Ovary (tissue), 9 donors: ENCODE results near the gene TXNDC2. TPM values are rescaled to one million over a fixed set of nuclear protein-coding genes. Genes with fewer than 3 reads are reported as not detected.

Experiments used
- DNase-seq, 5 donors: peaks; one replicate each; pipeline ENCODE4 v3.0.0-alpha.2; 2019 to 2020
- H3K27ac ChIP-seq, 2 donors: fragments of 200-600 bp; one replicate each; pipeline versions ENCODE4 v1.5.1 to v1.8.0; 2019 to 2022
- H3K27me3 ChIP-seq: fragments of 200-600 bp; one replicate; pipeline ENCODE4 v1.8.0; 2022
- H3K36me3 ChIP-seq: fragments of 200-600 bp; sonication (generic); one replicate; pipeline ENCODE4 v1.5.1; 2019
- H3K4me1 ChIP-seq: one replicate; pipeline ENCODE4 v1.8.1; 2013; ENCODE audit warnings: mild to moderate bottlenecking, moderate library complexity; ENCODE audit not compliant: insufficient read depth
- H3K4me3 ChIP-seq: fragments of 200-600 bp; sonication (generic); one replicate; pipeline ENCODE4 v1.5.1; 2017
- H3K9me3 ChIP-seq, 2 donors: fragments of 200-600 bp in 1 of 2; sonication (generic) in 1 of 2; one replicate each; pipeline versions ENCODE4 v1.5.1 to v1.8.1; 2013 to 2019; ENCODE audit warnings: mild to moderate bottlenecking in 1 of 2, moderate library complexity in 1 of 2
- CTCF ChIP-seq, 3 donors: fragments of 450-650 bp in 2 of 3; fragments of 200-600 bp in 1 of 3; IDR thresholded peaks; one replicate each; pipeline versions ENCODE4 v1.5.1 to v1.8.0; 2016 to 2022; ENCODE audit warnings: antibody characterized with exemption in 3 of 3, mild to moderate bottlenecking in 1 of 3
- EP300 ChIP-seq: sonication (generic); formaldehyde crosslinking; IDR thresholded peaks from one replicate; pipeline ENCODE4 v1.6.1; 2017; ENCODE audit warnings: antibody characterized with exemption
- POLR2A ChIP-seq: fragments of 450-650 bp; IDR thresholded peaks from one replicate; pipeline ENCODE4 v1.6.1; 2017; ENCODE audit warnings: antibody characterized with exemption, mild to moderate bottlenecking, moderate library complexity
- WGBS, 3 donors: extraction: QIAGEN DNeasy Blood & Tissue Kit in 1 of 3; methylation state at CpG; one replicate each; pipeline versions ENCODE4 v1.1.5 to v1.1.7; 2013 to 2017; 5-methylcytosine and 5-hydroxymethylcytosine counted together
- intact Hi-C, 4 donors: fragments of 100-400 bp; cut with DNase I; formaldehyde crosslinking; loops; one replicate each; pipeline versions ENCODE4 v1.11.0 to v1.15.1; 2022 to 2023
- polyA plus RNA-seq, 2 donors: library from polyadenylated mRNA; stranded (reverse); fragments of 200-250 nt in 1 of 2; fragments of 350-450 nt in 1 of 2; fragmentation: Illumina TruSeq in 1 of 2; extraction: RNeasy Lipid Tissue Mini Kit (QIAGEN cat#74804) in 1 of 2; gene quantifications; one replicate each; pipeline ENCODE4 v1.2.3, GENCODE V29; 2013 to 2014
- total RNA-seq, 7 donors: library from RNA; depleted of rRNA in 2 of 7; stranded (reverse); fragments of >200 nt in 2 of 7; fragmentation: NEBNext Ultra II Directional in 3 of 7; extraction: Animal tissue kit (Norgen Biotek cat#: 25700) in 3 of 7; gene quantifications; one replicate each; pipeline versions ENCODE4 v1.1.0 to v1.2.4, GENCODE V29; 2016 to 2023
- donor health status: DM: no; HTN: no; CAD: no; lungs with moderate emphysema.
- donor health status: DM: no; HTN: no; CAD: no.
- donor health status: Bipolar disorder and iron deficiency.
- donor health status: DM: yes; HTN: yes; CAD: no.
- donor health status: DM: no; HTN: no; CAD: no.
- donor health status: DM: yes; HTN: yes; CAD: no.

The TXNDC2 gene
- total and polyA plus RNA-seq, 9 donors: 0.10 to 0.91 (median 0.36) TPM; not detected in 1

GRCh38 chr18:9858642-9859041, 27.1 kb upstream of the TXNDC2 start:
- H3K9me3 ChIP-seq: no peaks in the 10 kb centered on the region
- peaks cover 14% of the 10 kb centered on the region for H3K4me1 ChIP-seq
- TF ChIP-seq POLR2A: no peak
- no peaks in the 10 kb centered on the region for H3K27me3 ChIP-seq
- 87 to 98% (median 96%) methylated on average over 5 of the region's 5 CpGs for WGBS, 3 donors
- intact Hi-C loops: loop anchor here in 1 of 4 donors (10.0 kb wide), 1 partner anchor 54 kb away; no protein-coding TSS in a partner anchor
- DNase-seq: no peak
- no peaks in the 10 kb centered on the region for H3K36me3 ChIP-seq
- no peak overlapping the region for H3K27ac ChIP-seq
- no peak overlapping the region for H3K4me3 ChIP-seq

- Histone ChIP-seq H3K27me3 (no peaks in the 10 kb centered on the region), H3K9me3 (no peaks in the 10 kb centered on the region), H3K36me3 (no peaks in the 10 kb centered on the region), H3K4me3 (no peak overlapping the region), H3K4me1 (peaks cover 13% of the 10 kb centered on the region), H3K27ac (no peak overlapping the region)
- WGBS, 3 donors: 88 to 98% (median 96%) methylated on average over 7 of the region's 7 CpGs
- intact Hi-C loops: loop anchor here in 1 of 4 donors (10.0 kb wide), 1 partner anchor 54 kb away; no protein-coding TSS in a partner anchor
- DNase-seq: no peak
- TF ChIP-seq POLR2A: no peak
- no peak for TF ChIP-seq EP300
- no peak for TF ChIP-seq CTCF (IDR thresholded peaks at IDR 0.05)
Observed at GRCh38 chr18:9859232-9859631, 26.5 kb upstream of the TXNDC2 start.

- peaks cover 6% of the 10 kb centered on the region for H3K4me1 ChIP-seq
- no peaks in the 10 kb centered on the region for H3K9me3 ChIP-seq
- no peak overlapping the region for H3K4me3 ChIP-seq
- no peak overlapping the region for H3K27ac ChIP-seq
- WGBS, 3 donors: 50 to 96% (median 67%) methylated on average over 4 of the region's 4 CpGs
- H3K36me3 ChIP-seq: no peaks in the 10 kb centered on the region
- intact Hi-C loops: no loop called here
- DNase-seq: no peak
- no peaks in the 10 kb centered on the region for H3K27me3 ChIP-seq
- TF ChIP-seq POLR2A (no peak), CTCF (IDR thresholded peaks at IDR 0.05) (no peak), EP300 (no peak)
Observed at GRCh38 chr18:9860682-9861081, 25.1 kb upstream of the TXNDC2 start.

GRCh38 chr18:9861157-9861556, 24.6 kb upstream of the TXNDC2 start:
- intact Hi-C loops: no loop called here
- no peak overlapping the region for H3K27ac ChIP-seq
- no peak for TF ChIP-seq POLR2A
- no peak for TF ChIP-seq CTCF (IDR thresholded peaks at IDR 0.05)
- TF ChIP-seq EP300: no peak

GRCh38 chr18:9861933-9862332, 23.8 kb upstream of the TXNDC2 start:
- no peaks in the 10 kb centered on the region for H3K27me3 ChIP-seq
- TF ChIP-seq EP300: no peak
- TF ChIP-seq CTCF (IDR thresholded peaks at IDR 0.05): no peak
- no peak for TF ChIP-seq POLR2A
- peaks cover 2% of the 10 kb centered on the region for H3K4me1 ChIP-seq
- no peak overlapping the region for H3K4me3 ChIP-seq
- H3K36me3 ChIP-seq: no peaks in the 10 kb centered on the region
- no peak overlapping the region for H3K27ac ChIP-seq
- 71 to 83% (median 75%) methylated on average over 4 of the region's 4 CpGs for WGBS, 3 donors
- H3K9me3 ChIP-seq: no peaks in the 10 kb centered on the region
- intact Hi-C loops: no loop called here
- DNase-seq: no peak

More at GRCh38 chr18:9861157-9861556, 24.6 kb upstream of the TXNDC2 start:
- DNase-seq: no peak
- Histone ChIP-seq H3K36me3 (no peaks in the 10 kb centered on the region), H3K9me3 (no peaks in the 10 kb centered on the region), H3K27me3 (no peaks in the 10 kb centered on the region), H3K4me1 (peaks cover 3% of the 10 kb centered on the region), H3K4me3 (no peak overlapping the region)
